CD4-positive, alpha-beta T cell (primary cell): ENCODE results near the gene PHLDB3. TPM values are rescaled to one million over a fixed set of nuclear protein-coding genes. Genes with fewer than 3 reads are reported as not detected.

Experiments used
- ATAC-seq: fragments of 200-7000 bp; cut with Tn5 transposase; one replicate; pipeline ENCODE4 v1.10.0; 2022; ENCODE audit warnings: mild to moderate bottlenecking; ENCODE audit not compliant: poor library complexity
- CTCF ChIA-PET: fragments of 350-600 bp; sonication (Branson Sonifier 250); formaldehyde crosslinking; loops from one replicate; lab custom pipeline; 2021; ENCODE audit warnings: antibody characterized with exemption, inconsistent platforms; lab: Charles Lee
- POLR2A ChIA-PET: fragments of 350-600 bp; sonication (Branson Sonifier 250); formaldehyde crosslinking; loops from one replicate; lab custom pipeline; 2021; ENCODE audit warnings: antibody characterized with exemption, inconsistent platforms; lab: Charles Lee
- DNase-seq, 14 experiments: peaks; one replicate each; pipeline ENCODE4 v3.0.0-alpha.2; 2013 to 2020; ENCODE audit warnings: mixed read lengths in 2 of 14
- H3K27ac ChIP-seq, 2 donors: one replicate each; pipeline versions ENCODE4 v1.5.1 to v1.7.0; 2013; ENCODE audit warnings: low read length in 2 of 2, low read depth in 1 of 2, mild to moderate bottlenecking in 1 of 2
- H3K27me3 ChIP-seq, 2 experiments: 1 replicate in 1 of 2; 2 replicates in 1 of 2; pipeline versions ENCODE4 v1.6.1 to v1.7.0; 2013; ENCODE audit warnings: low read length in 2 of 2, control low read depth in 1 of 2, mild to moderate bottlenecking in 1 of 2, moderate library complexity in 1 of 2; ENCODE audit not compliant: insufficient read depth in 2 of 2, control insufficient read depth in 1 of 2
- H3K36me3 ChIP-seq: one replicate; pipeline ENCODE4 v1.6.1; 2013; ENCODE audit warnings: low read length, control low read depth; ENCODE audit not compliant: insufficient read depth
- H3K4me1 ChIP-seq: one replicate; pipeline ENCODE4 v1.6.1; 2013; ENCODE audit warnings: low read length, control low read depth; ENCODE audit not compliant: insufficient read depth
- H3K4me3 ChIP-seq: one replicate; pipeline ENCODE4 v1.5.1; 2013; ENCODE audit warnings: mild to moderate bottlenecking, low read length, moderate library complexity
- H3K9me3 ChIP-seq, 2 experiments: 1 replicate in 1 of 2; 2 replicates in 1 of 2; pipeline versions ENCODE4 v1.6.1 to v1.7.0; 2013; ENCODE audit warnings: low read length in 2 of 2, mild to moderate bottlenecking in 2 of 2, control low read depth in 1 of 2, moderate library complexity in 1 of 2; ENCODE audit not compliant: control insufficient read depth in 1 of 2, insufficient read depth in 1 of 2
- H3K27ac Mint-ChIP-seq: one replicate; pipeline ENCODE4 v1.8.0; 2020; ENCODE audit warnings: mixed read lengths
- H3K27me3 Mint-ChIP-seq: one replicate; pipeline ENCODE4 v1.8.0; 2021; ENCODE audit warnings: mixed read lengths
- H3K36me3 Mint-ChIP-seq: one replicate; pipeline ENCODE4 v1.8.0; 2021; ENCODE audit warnings: low read depth, mixed read lengths
- H3K4me1 Mint-ChIP-seq: one replicate; pipeline ENCODE4 v1.8.0; 2021; ENCODE audit warnings: low read depth, mixed read lengths
- H3K4me3 Mint-ChIP-seq: one replicate; pipeline ENCODE4 v1.8.0; 2020; ENCODE audit warnings: mild to moderate bottlenecking, mixed read lengths
- H3K9me3 Mint-ChIP-seq: one replicate; pipeline ENCODE4 v1.8.0; 2020; ENCODE audit warnings: mixed read lengths
- CTCF ChIP-seq: fragments of 200-600 bp; IDR thresholded peaks from one replicate; pipeline ENCODE4 v1.8.0; 2022; ENCODE audit warnings: antibody characterized with exemption, mild to moderate bottlenecking
- intact Hi-C, 2 experiments: fragments of 100-400 bp; cut with DNase I in 1 of 2; cut with micrococcal nuclease in 1 of 2; formaldehyde crosslinking; loops; one replicate each; pipeline versions ENCODE4 v1.15.1 to v1.9.0; 2023 to 2025; cut with DNase I, micrococcal nuclease
- total RNA-seq, 174 experiments: library from RNA in 2 of 174; stranded (reverse) in 2 of 174; gene quantifications; one replicate each; pipeline ENCODE4 v1.2.3 and lab custom pipeline; 2021 to 2026

The PHLDB3 gene
- total RNA-seq, 2 experiments from 2014 or later = 75.1 to 77.4 TPM

- DNase-seq = no peak
- Histone ChIP-seq H3K4me1 (no peaks in the 10 kb centered on the region), H3K9me3 (no peaks in the 10 kb centered on the region), H3K27ac (no peak overlapping the region), H3K4me3 (no peak overlapping the region), H3K27me3 (no peaks in the 10 kb centered on the region), H3K36me3 (peaks cover 6% of the 10 kb centered on the region)
- H3K36me3 Mint-ChIP-seq = peaks cover 33% of the 10 kb centered on the region
- no peak overlapping the region for H3K4me3 Mint-ChIP-seq
- ATAC-seq = no peak
- no peak overlapping the region for H3K27ac Mint-ChIP-seq
- TF ChIP-seq CTCF = no peak
- no peaks in the 10 kb centered on the region for H3K27me3 Mint-ChIP-seq
- ChIA-PET POLR2A (no interaction called here), CTCF (interaction anchor here (2.4 kb wide), 1 partner anchor 39 kb away, joined by 6 read pairs; no protein-coding TSS in a partner anchor)
- no peaks in the 10 kb centered on the region for H3K9me3 Mint-ChIP-seq
- H3K4me1 Mint-ChIP-seq = no peaks in the 10 kb centered on the region
- intact Hi-C loops = no loop called here
Measured at GRCh38 chr19:43486412-43486811, 18.1 kb downstream of the PHLDB3 start.

- Mint-ChIP-seq H3K4me1 (no peaks in the 10 kb centered on the region), H3K27ac (no peak overlapping the region), H3K36me3 (peaks cover 35% of the 10 kb centered on the region), H3K9me3 (no peaks in the 10 kb centered on the region), H3K27me3 (no peaks in the 10 kb centered on the region), H3K4me3 (no peak overlapping the region)
- no peaks in the 10 kb centered on the region for H3K4me1 ChIP-seq
- H3K27me3 ChIP-seq = no peaks in the 10 kb centered on the region
- POLR2A ChIA-PET = no interaction called here
- H3K36me3 ChIP-seq = peaks cover 6% of the 10 kb centered on the region
- DNase-seq (no peak), ATAC-seq (no peak)
- no peak overlapping the region for H3K4me3 ChIP-seq
- TF ChIP-seq CTCF = no peak
- H3K9me3 ChIP-seq = no peaks in the 10 kb centered on the region
- no peak overlapping the region for H3K27ac ChIP-seq
- CTCF ChIA-PET = no interaction called here
- intact Hi-C loops = no loop called here
Measured at GRCh38 chr19:43485951-43486350, 18.6 kb downstream of the PHLDB3 start.

GRCh38 chr19:43483281-43483680 is 21.3 kb downstream of the PHLDB3 start:
- Histone ChIP-seq H3K4me3 (no peak overlapping the region), H3K27me3 (no peaks in the 10 kb centered on the region), H3K27ac (no peak overlapping the region), H3K36me3 (peaks cover 7% of the 10 kb centered on the region), H3K9me3 (no peaks in the 10 kb centered on the region), H3K4me1 (no peaks in the 10 kb centered on the region)
- H3K36me3 Mint-ChIP-seq = peaks cover 35% of the 10 kb centered on the region
- no peak for ATAC-seq
- no peak overlapping the region for H3K27ac Mint-ChIP-seq
- intact Hi-C loops = no loop called here
- ChIA-PET POLR2A (interaction anchor here (0.6 to 1.8 kb wide), 2 partner anchors 20 to 62 kb away, joined by 5 to 8 read pairs; no protein-coding TSS in a partner anchor), CTCF (interaction anchor here (1.3 kb wide), 1 partner anchor 36 kb away, joined by 5 read pairs; no protein-coding TSS in a partner anchor)
- no peak for DNase-seq
- H3K9me3 Mint-ChIP-seq = no peaks in the 10 kb centered on the region
- no peak overlapping the region for H3K4me3 Mint-ChIP-seq
- TF ChIP-seq CTCF = no peak
- H3K27me3 Mint-ChIP-seq = no peaks in the 10 kb centered on the region
- H3K4me1 Mint-ChIP-seq = no peaks in the 10 kb centered on the region
